Fibroblast of lung (primary cell): ENCODE data around the gene CPEB4.

Source experiments
- CTCF ChIP-seq, 2 donors: IDR thresholded peaks in 1 of 2; conservative IDR thresholded peaks in 1 of 2; 1 replicate in 1 of 2; 2 replicates in 1 of 2; pipeline ENCODE4 v1.5.1; 2011 to 2012; ENCODE audit warnings: low read length in 2 of 2, control low read depth in 1 of 2, inconsistent platforms in 1 of 2, low read depth in 1 of 2, mild to moderate bottlenecking in 1 of 2
- EZH2 ChIP-seq: IDR thresholded peaks from 2 replicates; pipeline ENCODE4 v1.5.1; 2012; ENCODE audit warnings: low read length, control low read depth, mild to moderate bottlenecking; ENCODE audit errors: missing control alignments

- TF ChIP-seq CTCF (conservative IDR thresholded peaks at IDR 0.05 in 1 of 2, IDR thresholded peaks at IDR 0.05 in 1 of 2; ENCODE audit: low read depth in 1 of 2, low read length in 2 of 2), result no peak
- TF ChIP-seq EZH2, result no peak
These were observed 72.8 kb downstream of the CPEB4 start for GRCh38 chr5:173960986-173961385.
